Urinary bladder (tissue), 4 donors: ENCODE data around the gene TPPP. TPM values are rescaled to one million over a fixed set of nuclear protein-coding genes. Genes with fewer than 3 reads are reported as not detected.
"Not testable (repeated sequence)": the region's sequence is repeated elsewhere in the genome, so short reads cannot be mapped to it uniquely, and the experiment has no call there.

Experiments
- DNase-seq: peaks from one replicate; pipeline ENCODE4 v3.0.0-alpha.2; 2015; ENCODE audit errors: extremely low spot score
- H3K27ac ChIP-seq: one replicate; pipeline ENCODE4 v1.5.1; 2013; ENCODE audit warnings: low read depth, mild to moderate bottlenecking, moderate library complexity
- H3K36me3 ChIP-seq: one replicate; pipeline ENCODE4 v1.6.1; 2013; ENCODE audit warnings: mild to moderate bottlenecking, moderate library complexity; ENCODE audit not compliant: insufficient read depth
- H3K4me1 ChIP-seq: one replicate; pipeline ENCODE4 v1.6.1; 2013; ENCODE audit warnings: mild to moderate bottlenecking, moderate library complexity; ENCODE audit not compliant: insufficient read depth
- H3K4me3 ChIP-seq: one replicate; pipeline ENCODE4 v1.5.1; 2013; ENCODE audit warnings: low read depth, low read length
- WGBS: extraction: QIAGEN DNeasy Blood & Tissue Kit; methylation state at CpG from one replicate; pipeline ENCODE4 v1.1.7; 2013; 5-methylcytosine and 5-hydroxymethylcytosine counted together
- polyA plus RNA-seq: library from polyadenylated mRNA; stranded (reverse); fragments of 200-250 nt; gene quantifications from one replicate; pipeline ENCODE4 v1.2.3, GENCODE V29; 2013
- total RNA-seq: library from RNA; depleted of rRNA; stranded (reverse); fragments of >200 nt; gene quantifications from one replicate; pipeline ENCODE4 v1.2.3, GENCODE V29; 2014
- donor health status: healthy with polysubstance abuse.
- donor health status: healthy.

TPPP gene
- total and polyA plus RNA-seq, 2 donors = 4.1 to 17.5 TPM

DNA sequence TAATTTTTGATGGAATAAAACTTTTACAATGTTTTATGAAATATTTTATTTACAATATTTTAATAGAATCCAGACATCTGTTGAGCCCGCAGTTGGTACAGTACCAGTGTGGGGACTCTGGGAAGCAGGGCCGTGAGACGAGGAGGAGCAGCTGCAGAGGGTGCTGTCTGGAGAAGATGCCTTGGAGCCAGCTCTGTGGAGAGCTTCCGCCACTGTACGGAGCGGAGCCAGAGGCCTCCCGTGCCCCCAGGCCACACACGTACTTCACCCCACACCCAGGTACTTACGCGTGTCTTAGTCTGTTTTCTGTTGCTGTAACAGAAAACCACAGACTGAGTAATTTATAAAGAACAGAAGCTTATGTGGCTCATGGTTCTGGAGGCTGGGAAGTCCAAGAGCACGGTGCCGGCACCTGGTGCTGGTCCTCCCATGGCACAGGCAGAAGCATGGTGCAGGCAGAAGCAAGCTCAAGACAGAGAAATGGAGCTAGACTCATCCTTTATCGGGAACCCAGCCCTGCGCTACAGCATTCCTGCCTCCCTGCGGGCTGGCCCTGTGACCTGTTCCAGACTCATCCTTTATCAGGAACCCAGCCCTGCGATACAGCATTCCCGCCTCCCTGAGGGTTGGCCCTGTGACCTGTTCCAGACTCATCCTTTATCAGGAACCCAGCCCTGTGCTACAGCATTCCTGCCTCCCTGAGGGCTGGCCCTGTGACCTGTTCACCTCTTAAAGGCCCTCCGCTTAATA lies 57.7 kb downstream of the TPPP start:
- WGBS = 98% methylated on average over 18 of the region's 18 CpGs
- no peak for DNase-seq
- Histone ChIP-seq H3K4me3 (no peak overlapping the region), H3K4me1 (no peaks in the 10 kb centered on the region), H3K27ac (no peak overlapping the region), H3K36me3 (peaks cover 6% of the 10 kb centered on the region)

DNA sequence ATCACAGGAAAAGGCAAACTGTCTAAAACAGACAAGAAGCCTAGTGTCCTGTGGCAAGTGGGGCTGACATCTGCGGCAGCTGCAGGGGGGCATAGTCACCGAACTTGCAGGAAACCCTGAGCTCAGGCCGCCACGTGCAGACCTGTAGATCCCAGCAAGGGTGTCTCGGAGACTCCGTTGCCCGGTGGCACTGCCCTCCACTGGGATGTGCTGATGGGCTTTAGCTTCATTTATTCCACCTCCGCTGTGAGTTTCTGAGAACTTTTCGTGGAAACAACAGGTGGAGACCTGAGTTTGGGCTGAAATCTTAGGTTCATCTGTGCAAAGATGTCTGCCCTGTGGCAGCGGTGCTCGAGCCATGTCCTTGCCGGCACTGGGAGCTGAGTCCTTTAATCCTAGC lies 59.0 kb downstream of the TPPP start:
- H3K4me1 ChIP-seq = no peaks in the 10 kb centered on the region
- peaks cover 6% of the 10 kb centered on the region for H3K36me3 ChIP-seq
- 88% methylated on average over 12 of the region's 12 CpGs for WGBS
- no peak overlapping the region for H3K27ac ChIP-seq
- no peak for DNase-seq
- H3K4me3 ChIP-seq = no peak overlapping the region

DNA sequence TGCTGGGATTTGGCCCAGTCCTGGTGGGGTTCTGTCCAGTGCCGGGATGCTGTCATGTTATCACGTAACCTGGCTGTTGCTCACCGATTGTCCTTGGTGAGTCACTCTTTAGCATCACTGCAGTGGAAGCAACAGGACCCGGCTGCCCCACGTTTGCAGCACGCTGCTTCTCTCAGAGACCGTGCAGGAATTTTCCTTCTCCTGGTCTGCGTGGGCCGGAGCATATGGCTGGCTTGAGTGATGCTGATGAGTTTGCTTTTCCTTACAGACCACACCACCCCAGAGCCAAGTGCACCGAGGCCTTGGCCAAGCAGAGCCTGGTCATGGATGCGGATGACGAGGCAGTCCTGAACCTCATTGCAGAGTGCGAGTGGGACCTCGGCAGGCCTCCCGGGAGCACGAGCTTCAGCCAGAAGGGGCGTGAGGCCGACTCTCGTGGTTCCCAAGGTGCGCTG lies 59.6 kb downstream of the TPPP start:
- Histone ChIP-seq H3K36me3 (peaks cover 6% of the 10 kb centered on the region), H3K27ac (no peak overlapping the region), H3K4me3 (no peak overlapping the region), H3K4me1 (no peaks in the 10 kb centered on the region)
- WGBS = 74% methylated on average over 20 of the region's 20 CpGs
- no peak for DNase-seq

DNA sequence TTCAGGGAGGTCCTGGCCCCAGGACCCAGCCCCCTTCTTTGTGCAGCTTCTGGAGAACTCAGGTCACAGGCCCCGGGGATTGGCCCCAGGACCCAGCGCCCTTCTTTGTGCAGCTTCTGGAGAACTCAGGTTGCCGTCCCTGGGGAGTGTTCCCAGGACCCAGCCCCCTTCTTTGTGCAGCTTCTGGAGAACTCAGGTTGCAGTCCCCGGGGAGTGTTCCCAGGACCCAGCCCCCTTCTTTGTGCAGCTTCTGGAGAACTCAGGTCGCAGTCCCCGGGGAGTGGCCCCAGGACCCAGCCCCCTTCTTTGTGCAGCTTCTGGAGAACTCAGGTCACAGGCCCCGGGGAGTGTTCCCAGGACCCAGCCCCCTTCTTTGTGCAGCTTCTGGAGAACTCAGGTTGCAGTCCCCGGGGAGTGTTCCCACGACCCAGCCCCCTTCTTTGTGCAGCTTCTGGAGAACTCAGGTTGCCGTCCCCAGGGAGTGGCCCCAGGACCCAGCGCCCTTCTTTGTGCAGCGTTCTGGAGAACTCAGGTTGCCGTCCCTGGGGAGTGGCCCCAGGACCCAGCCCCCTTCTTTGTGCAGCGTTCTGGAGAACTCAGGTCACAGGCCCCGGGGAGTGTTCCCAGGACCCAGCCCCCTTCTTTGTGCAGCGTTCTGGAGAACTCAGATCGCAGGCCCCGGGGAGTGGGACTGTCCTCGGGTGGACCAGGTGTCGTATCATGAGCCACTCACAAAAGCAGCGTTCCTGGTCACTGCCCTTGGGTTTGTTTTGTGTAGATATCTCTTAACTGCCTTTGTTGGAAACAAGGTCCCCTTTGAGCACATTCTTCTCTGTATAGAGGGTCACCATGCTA lies 64.6 kb downstream of the TPPP start:
- H3K4me3 ChIP-seq, H3K4me1 ChIP-seq, DNase-seq, H3K36me3 ChIP-seq, H3K27ac ChIP-seq: not testable (repeated sequence)
- WGBS = 92% methylated on average over 21 of the region's 21 CpGs

DNA sequence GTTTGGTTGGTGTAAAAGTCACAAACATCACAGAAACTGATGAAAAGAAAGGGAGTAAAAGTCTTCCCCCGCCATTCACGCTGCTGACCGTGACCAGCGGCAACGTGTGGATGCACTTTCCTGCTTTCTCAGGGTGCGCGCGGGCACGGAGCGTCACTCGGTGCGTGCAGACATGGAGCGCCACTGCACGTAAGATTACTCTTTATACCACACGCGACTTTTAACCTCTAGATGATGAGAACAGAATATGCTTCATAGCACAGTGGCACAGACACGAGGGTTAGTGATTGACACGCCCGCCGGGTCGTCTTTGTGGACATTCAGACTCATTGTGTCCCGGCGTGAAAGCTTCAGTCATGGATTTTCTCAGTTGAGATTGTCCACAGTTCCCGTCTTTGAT lies 65.3 kb downstream of the TPPP start:
- no peaks in the 10 kb centered on the region for H3K4me1 ChIP-seq
- no peak overlapping the region for H3K27ac ChIP-seq
- no peak overlapping the region for H3K4me3 ChIP-seq
- H3K36me3 ChIP-seq = no peaks in the 10 kb centered on the region
- 96% methylated on average over 24 of the region's 24 CpGs for WGBS
- DNase-seq = no peak

DNA sequence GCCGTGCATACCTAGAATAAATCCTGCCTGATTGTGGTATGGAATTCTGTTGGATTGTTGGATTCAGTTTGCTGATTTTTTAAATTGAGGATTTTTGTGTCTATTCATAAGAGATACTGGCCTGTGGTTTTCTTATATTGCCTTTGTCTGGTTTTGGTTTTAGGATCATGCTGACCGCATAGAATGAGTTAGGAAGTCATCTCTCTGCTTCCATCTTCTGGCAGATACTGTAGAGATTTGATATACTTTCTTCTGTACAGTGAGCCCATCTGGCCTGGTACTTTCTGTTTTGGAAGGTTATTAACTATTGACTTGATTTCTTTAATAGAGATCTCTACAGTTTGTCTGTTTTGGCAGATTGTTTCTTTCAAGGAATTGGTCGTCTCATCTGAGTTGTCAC lies 66.3 kb downstream of the TPPP start:
- Histone ChIP-seq H3K4me3 (no peak overlapping the region), H3K36me3 (no peaks in the 10 kb centered on the region), H3K4me1 (no peaks in the 10 kb centered on the region), H3K27ac (no peak overlapping the region)
- whole genome bisulfite sequencing = 82% methylated on average over 3 of the region's 3 CpGs
- DNase-seq = no peak

DNA sequence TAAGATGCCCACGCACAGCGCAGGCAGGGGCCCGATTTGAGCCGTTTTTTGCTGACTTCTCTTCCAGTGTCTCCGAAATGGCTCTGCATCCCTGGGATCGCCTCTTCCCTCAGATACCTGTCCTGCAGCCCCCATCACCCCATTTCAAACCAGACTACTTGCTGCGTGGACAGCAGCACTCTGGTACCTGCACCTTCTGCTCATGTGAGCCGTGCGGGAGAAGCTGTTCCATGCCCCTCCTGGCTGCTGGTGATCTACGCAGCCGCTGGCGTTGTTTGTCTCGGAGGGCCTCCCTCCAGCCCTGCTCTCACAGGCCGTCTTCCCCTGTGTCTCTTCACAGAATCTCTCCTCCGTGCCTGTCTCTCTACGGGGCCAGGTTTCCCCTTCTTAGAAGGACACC lies 67.6 kb downstream of the TPPP start:
- H3K4me3 ChIP-seq = no peak overlapping the region
- WGBS = 96% methylated on average over 16 of the region's 16 CpGs
- DNase-seq = no peak
- no peak overlapping the region for H3K27ac ChIP-seq
- no peaks in the 10 kb centered on the region for H3K36me3 ChIP-seq
- no peaks in the 10 kb centered on the region for H3K4me1 ChIP-seq

DNA sequence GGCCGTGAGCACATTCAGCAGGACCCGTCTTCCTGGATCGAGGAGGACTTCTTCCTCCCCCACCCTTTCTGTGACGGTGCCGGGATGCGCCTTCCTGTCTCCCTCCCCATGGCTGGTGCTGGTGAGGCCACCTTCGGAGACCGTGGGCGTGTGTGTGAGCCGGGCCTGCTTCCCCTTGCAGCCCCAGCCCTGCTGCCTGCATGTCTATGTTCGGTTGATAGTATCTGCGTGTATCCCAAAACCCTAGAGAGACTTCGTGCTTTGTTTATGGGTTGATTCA lies 68.3 kb downstream of the TPPP start:
- H3K4me1 ChIP-seq = no peaks in the 10 kb centered on the region
- no peak for DNase-seq
- H3K36me3 ChIP-seq = no peaks in the 10 kb centered on the region
- 80% methylated on average over 13 of the region's 13 CpGs for WGBS
- no peak overlapping the region for H3K4me3 ChIP-seq
- H3K27ac ChIP-seq = no peak overlapping the region

DNA sequence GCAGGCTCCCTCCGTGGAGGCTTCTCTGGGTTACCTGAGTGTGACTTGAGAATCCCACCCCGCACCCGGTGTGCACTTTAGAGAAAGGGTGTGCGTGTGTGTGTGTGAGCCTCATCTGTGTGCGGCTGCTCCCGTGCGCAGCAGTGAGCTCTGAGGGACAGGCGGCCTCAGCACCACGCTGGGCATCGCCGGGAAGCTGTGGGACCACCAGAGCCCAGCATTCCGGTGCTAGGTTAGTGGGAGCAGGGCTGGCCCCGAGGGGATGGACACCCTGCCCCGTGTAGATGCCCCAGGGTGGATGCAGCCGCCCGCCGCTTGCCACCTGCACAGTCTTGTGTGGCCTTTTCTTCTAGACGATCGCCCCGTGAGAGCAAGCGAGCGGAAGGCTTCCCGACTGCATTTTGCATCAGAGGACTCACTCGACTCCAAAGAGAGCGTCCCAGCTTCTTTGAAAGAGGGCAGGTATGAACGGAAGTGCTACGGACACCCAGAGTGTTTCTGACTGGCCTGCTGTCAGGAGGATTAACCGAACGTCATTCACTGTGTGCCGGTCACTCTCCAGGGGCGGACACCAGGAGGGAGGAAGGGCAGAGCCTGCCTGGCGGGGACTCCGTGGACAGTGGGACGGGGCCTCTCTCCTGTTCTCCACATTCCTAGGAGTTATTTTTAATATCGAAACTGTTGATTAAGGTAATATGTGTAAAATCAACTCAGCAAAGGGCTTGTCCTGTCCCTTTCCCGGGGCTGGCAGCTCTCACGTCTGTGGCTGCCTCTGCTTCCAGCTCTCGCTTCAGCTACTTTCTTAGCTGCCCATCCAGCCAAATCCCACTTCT lies 68.8 kb downstream of the TPPP start:
- Histone ChIP-seq H3K4me1 (no peaks in the 10 kb centered on the region), H3K36me3 (no peaks in the 10 kb centered on the region), H3K27ac (no peak overlapping the region), H3K4me3 (no peak overlapping the region)
- no peak for DNase-seq
- WGBS = 92% methylated on average over 38 of the region's 38 CpGs

DNA sequence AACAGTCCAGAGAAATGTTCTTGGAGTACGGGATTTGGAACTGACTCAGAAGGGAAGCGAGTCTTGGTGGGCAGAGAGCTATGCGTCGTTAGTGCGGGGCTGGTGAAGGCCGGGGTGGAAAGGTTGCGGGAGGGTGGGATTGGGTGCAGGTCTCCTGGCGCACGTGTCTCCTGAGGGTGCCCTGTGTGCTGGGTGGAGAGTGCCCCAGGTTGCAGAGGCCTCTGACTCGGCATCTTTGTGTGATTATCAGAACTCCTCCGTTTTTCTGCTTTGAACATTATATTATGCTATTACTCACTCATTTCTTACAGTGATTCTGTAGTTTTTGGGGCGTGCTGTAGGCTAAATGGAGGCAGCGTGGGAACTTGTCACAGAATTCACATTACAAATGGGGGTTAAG lies 69.6 kb downstream of the TPPP start:
- Histone ChIP-seq H3K27ac (no peak overlapping the region), H3K36me3 (no peaks in the 10 kb centered on the region), H3K4me1 (no peaks in the 10 kb centered on the region), H3K4me3 (no peak overlapping the region)
- no peak for DNase-seq
- WGBS = 97% methylated on average over 13 of the region's 13 CpGs

DNA sequence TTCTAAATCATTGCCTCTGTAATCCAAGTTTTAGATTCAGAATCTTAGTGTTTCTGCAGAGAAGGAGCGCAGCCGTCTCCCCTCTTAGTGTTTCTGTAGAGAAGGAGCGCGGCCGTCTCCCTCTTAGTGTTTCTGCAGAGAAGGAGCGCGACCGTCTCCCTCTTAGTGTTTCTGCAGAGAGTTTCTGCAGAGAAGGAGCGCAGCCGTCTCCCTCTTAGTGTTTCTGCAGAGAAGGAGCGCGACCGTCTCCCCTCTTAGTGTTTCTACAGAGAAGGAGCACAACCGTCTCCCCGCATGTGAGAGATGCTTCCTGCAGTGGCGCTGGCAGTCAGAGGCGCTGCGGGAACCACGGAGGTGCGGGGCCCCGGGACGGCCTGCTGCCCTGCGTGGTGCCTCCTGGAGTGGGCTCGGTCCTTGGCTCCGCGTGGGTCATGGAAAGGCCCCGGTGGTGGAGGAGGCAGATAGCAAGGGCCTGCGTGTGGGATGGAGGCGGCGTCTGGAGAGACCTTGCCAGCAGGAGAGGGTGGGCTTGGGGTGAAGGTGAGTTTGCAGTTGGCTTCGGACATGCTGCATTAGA lies 70.1 kb downstream of the TPPP start:
- Histone ChIP-seq H3K36me3 (no peaks in the 10 kb centered on the region), H3K27ac (no peak overlapping the region), H3K4me1 (no peaks in the 10 kb centered on the region), H3K4me3 (no peak overlapping the region)
- DNase-seq = no peak
- WGBS = 95% methylated on average over 31 of the region's 31 CpGs

DNA sequence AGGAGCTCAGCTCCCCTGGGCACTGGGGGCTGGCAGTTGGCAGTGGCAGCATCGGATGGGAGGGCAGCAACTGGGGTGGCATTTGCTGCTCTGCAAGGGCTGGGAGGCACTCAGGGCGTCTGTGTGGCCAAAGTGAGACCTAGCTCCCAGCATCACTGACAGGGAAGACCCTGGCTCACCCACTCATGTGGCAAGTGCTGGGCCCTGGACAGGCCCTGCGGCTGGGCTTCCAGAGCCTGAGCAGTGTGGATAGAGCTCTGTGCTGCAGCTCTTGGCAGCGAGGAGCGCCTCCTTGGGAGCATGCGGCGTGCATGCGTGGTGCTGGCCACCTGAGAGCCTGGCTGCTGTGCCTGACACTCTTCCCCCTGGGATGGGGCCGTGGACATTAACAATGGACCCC lies 70.8 kb downstream of the TPPP start:
- no peak overlapping the region for H3K27ac ChIP-seq
- WGBS = 94% methylated on average over 9 of the region's 9 CpGs
- no peak overlapping the region for H3K4me3 ChIP-seq
- H3K36me3 ChIP-seq = no peaks in the 10 kb centered on the region
- DNase-seq = no peak
- H3K4me1 ChIP-seq = no peaks in the 10 kb centered on the region

DNA sequence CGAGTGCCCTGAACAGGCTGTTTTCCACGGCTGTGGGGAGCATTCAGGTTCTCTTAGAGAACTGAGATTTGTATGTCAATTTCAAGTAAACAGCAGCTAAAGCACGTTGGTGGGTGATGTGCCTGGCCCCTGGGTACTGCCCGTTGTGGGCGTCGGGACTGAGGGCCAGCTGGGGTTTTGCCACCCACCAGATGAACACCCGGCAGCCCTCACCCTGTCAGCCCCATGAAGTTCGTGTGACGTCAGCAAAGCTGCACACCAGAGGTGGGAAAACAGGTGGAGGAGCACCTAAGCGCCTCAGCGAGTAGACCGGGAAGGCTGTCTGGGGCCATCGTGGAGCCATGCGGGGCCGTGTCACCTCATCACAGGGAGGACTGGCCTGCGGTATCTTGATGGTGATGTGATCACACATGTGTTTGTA lies 71.8 kb downstream of the TPPP start:
- no peaks in the 10 kb centered on the region for H3K4me1 ChIP-seq
- no peak for DNase-seq
- H3K27ac ChIP-seq = no peak overlapping the region
- no peaks in the 10 kb centered on the region for H3K36me3 ChIP-seq
- 95% methylated on average over 16 of the region's 16 CpGs for WGBS
- no peak overlapping the region for H3K4me3 ChIP-seq
